Measurements from ENCODE around the gene SEMA5B.

The SEMA5B gene

DNA sequence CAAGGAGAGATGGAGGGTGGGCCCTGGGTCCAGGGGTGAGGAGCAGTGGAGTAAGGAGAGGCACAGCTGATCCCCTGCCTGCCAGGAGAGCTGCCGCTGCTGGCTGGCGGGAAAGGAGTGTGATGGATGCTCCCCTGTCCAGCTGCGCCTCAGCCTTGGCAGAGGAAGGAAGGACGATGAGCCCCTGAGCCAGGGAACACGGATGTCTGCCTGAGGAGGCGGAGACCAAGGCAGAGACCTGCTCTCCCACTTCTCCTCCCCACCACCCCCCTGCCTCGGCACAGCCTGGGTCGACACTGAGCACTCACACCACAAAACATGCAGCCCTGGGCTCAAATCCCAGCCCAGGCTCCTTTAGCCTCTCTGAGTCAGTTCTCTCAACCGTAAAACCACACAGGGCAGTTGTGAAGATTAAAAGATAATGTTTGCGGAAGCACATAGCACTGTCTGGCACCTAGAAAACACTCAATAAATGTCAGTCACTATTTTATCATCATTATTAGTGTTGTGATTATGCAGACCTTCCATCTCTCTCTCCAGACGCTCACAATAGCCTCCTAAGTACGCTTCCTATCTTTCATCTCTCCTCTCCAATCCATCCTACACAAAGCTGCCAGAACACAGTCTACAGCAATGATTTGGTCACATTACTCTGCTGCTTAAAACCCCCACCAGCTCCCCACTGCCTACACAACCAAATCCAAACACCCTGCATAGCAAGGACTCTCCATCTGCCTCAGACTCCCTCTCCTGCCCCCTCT, 52.2 kb downstream of the SEMA5B start:
- DNase-seq = peak in 7 of 51 donors; percentile 11 to 50 (median 14)

DNA sequence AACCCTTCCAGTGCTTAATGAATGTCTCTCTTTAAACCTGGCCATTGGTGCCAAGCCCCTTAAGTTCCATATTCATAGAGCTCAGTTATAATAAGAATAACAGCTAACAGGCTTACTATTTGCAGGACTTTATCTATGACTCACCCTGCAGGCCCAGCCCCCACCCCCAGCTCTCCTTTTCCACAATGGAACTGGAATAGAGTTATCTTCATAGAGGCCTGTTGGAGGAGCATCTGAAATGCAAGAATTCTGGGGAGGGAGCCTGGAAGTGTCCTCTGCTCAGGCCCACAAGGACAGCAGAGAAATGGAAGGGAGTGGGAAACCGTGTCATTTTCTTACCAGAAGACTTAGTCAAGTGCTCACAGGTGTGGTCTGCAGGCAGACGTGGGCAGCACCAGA, 52.8 kb downstream of the SEMA5B start:
- DNase-seq = peak in 3 of 51 donors; percentile 19 to 35 (median 22)

DNA sequence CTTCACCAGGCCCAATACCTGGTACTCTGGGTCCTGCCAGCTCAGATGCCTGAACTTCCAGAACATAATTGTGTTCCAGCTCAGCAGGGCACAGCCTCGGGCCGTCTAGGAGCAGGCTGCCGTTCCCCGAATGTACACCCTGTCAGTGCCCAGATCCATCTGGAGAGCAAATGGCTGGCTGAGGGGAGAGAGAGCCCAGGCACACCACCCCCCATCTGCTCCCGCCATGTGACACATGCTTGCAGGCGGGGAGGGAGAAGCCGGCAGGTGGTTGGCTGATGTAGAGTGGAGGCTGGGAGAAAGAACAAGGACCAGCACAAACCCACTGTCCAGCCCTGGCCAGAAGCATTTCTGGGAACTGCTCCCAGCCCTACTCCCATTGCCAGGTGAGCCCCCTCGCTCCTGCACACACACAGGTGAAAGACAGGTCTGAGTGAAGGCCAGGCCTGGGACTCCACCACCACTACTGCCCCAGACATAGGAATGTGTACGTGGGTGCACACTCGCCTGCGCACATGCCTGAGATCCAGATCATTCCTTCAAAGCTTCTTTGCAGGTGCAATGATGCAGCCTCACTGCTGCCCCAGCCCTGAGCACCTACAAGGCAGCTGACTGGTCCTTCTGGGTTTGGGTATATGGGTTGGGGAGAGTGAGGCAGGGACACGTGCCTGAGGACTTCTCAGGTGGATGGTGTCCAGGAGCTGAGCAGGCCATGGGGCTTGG, 53.5 kb downstream of the SEMA5B start:
- peak in 5 of 51 donors; percentile 10 to 20 (median 12) for DNase-seq

DNA sequence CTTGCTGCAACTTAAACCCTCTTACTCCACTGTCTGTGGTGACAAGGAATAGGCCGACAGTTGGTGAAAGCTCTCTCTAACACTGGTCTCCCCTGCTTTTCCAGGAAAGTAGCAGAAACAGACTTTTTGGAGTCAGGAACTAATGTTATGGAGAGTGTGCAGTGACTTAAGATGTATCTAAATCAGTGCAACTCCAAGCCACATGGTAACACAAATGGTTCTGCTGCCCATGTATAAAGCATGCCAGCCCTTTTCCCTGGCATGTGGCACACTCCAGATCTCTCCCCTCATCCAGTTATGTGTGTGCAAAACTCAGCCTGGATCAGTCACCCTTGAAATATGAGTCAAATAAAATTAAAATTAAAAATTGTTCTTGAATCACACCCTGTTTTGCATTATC, 55.4 kb downstream of the SEMA5B start:
- no peak for DNase-seq

DNA sequence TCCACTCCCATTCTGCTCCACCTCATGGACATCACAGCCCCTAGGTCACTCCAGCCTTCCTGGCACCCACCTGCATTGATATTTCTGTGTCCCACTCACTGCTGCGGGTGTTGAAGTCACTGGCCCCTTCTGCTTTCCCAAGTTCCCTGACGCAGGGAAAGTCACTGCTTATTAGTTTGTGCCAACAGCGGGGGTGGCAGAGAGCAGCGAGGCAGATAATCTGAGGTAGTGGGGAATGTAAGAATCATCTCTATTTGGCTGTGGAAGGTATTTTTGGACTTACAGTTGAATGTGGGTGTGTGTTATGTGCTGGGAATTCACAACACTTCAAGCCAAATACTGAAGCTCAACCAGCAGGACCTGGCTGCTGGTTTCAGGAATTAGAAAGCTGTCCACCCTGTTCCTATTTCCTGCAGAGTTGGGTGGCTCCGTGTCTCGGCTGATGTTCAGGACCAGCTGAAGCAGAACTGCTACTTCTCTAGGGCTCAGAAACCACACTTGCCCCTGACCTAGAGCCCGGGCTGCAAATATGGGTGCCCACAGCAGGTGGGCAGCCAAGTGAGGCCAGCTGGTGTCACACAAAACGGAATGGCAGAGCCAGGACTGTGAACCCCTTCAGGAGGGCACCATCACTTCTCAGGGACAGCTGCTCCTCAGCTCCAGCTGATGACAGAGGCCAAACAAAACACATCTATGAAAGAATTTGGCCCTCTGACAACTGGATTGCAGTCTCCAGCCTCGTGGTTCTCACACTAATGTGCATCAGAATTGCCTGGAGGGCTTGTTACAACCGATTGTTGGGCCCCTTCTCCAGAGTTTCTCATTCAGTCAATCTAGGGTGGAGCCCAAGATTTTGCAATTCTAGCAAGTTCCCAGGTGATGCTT, 57.7 kb downstream of the SEMA5B start:
- peak in 2 of 51 donors; percentile 13 to 22 for DNase-seq

DNA sequence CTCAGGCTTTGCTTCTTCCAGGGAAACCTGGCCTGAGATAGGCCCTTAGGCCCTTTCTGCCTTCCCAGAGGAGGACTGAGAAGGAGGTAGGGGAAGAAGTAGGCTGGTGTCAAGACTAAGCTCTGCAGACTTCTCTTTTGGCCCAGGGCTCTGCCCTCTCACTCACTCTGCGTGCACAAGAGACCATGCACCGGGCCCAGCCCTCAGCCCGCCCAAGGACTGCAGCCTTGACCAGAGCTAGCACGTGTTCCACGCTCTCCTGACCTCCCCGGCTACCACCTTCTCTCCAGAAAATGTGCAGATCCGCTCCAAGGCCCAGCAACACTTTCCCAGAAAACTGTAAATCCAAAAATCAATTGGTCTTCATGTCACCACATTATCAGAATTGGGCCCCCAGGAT, 59.8 kb downstream of the SEMA5B start:
- DNase-seq = no peak

DNA sequence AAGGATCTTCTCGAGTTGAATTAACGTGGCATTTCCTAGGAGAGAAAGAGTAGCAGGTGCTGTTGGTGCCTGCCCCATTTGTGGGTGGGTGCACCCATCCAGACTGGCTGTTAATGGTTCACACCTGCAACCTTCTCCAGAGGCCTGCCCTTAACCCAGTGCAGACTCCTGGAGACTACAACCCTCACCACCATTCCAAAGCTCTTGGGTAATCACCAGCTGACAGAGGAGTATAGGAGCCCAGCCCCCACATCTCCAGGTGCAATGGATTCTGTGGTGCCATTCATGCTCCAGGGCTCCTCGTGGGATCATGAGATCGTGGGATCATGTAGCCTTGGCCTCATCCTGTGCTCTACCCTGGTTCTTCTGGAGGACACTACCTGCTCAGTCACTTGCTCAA, 60.2 kb downstream of the SEMA5B start:
- DNase-seq = no peak

DNA sequence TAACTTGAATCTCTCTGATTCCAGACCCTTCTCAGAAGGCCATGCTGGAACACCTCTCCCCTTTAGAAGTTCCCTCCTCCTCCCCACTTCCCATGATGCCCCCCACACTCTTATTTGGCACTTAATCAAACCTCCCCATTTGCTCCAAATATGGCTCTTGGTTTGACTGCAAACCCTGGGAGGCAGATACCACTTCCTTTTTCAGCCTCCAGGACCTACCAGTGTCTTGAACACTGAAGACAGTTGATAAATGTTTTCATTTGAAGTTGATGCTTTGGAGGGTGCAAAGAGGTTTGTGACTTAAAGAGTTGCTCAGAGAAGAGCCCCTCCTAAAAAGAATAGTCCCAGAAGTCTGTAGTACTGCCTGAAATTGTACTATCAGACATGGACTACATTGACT, 61.5 kb downstream of the SEMA5B start:
- DNase-seq = no peak

DNA sequence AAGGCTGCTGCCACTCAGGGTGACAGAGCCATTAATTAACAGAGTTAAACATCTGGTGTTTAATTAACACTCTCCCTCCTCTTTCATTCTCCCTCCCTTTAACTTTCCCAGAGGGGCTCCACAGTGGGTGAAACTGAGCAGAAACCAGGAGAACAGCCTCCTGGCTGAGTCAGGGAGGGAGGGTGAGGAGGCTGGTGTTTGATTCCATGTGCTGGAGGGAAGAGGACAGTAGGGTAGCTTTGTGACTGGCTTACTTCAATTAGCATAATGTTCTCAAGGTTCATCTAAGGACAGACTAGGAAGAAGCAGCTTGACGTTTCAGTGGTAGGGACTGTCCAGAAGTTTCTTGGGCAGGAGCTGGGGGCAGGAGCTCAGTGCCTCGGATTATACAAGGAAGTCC, 62.8 kb downstream of the SEMA5B start:
- DNase-seq = no peak

DNA sequence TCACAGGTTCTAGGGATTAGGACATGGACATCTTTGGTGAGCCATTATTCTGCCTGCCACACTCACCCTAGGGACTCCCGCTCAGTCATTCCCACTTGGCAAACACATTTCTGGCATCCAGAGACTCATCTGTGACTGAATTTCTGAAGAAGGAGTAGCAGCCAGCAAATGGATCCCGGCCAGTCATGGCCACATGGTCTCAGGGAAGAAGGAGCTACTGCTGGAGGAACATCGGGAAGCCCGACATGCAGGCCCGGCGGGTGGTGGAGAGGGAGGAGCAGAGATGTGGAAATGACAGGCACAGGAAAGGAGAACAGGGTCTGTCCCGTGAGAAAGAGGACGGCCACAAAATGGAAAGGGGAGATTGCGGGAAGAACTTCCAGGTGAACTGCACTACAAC, 65.4 kb downstream of the SEMA5B start:
- DNase-seq = peak in 14 of 51 donors; percentile 8 to 58 (median 30)

DNA sequence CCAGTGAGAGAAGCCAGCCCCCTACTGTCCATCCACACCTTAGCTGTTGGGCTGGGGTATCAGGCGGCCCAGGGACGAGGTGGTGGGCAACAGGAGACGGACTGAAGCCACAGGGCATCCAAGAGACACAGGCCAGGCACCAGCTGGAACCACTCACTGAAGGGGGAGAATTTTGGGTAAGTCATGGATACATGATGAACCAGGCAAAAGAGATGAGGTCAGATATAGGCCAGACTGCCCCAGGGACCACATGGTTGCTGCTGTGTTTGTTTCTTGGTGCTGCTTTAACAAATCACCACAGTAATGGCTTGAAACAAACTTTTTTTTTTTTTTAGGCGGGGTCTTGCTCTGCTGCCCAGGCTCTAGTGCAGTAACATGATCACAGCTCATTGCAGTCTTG, 66.4 kb downstream of the SEMA5B start:
- DNase-seq = no peak

DNA sequence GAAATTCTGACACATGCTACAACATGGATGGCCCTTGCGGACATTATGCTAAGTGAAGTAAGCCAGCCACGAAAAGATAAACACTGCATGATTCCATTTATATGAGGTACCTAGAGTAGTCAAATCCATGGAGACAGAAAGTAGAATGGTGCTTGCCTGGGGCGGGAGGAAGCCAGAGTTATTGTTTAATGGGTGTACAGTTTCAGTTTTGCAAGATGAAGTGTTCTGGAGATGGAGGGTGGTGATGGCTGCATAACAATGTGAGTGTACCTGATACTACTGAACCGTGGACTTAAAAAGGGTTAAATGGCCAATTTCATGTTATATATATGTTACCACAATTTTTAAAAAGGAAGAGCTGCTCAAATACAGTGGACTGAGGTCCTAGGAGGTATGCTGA, 66.9 kb downstream of the SEMA5B start:
- no peak for DNase-seq

DNA sequence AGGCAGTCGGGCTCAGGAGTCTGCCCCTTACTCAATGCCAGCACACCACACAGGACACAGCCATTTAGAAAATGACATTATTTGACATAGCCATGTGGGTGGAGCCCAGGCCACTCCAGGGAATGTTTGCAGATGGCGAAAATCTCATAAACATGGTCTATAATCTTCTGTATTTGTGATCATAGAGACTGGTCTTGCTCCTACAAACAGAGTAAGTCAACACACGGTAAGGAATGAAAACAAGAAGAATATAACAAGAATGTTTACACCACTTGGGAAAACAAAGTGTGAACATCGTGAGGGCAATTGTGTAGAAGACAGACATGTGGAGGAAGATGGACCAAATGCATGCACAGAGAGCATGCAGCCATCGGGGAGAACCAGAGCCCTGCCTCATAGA, 68.2 kb downstream of the SEMA5B start:
- DNase-seq = no peak

DNA sequence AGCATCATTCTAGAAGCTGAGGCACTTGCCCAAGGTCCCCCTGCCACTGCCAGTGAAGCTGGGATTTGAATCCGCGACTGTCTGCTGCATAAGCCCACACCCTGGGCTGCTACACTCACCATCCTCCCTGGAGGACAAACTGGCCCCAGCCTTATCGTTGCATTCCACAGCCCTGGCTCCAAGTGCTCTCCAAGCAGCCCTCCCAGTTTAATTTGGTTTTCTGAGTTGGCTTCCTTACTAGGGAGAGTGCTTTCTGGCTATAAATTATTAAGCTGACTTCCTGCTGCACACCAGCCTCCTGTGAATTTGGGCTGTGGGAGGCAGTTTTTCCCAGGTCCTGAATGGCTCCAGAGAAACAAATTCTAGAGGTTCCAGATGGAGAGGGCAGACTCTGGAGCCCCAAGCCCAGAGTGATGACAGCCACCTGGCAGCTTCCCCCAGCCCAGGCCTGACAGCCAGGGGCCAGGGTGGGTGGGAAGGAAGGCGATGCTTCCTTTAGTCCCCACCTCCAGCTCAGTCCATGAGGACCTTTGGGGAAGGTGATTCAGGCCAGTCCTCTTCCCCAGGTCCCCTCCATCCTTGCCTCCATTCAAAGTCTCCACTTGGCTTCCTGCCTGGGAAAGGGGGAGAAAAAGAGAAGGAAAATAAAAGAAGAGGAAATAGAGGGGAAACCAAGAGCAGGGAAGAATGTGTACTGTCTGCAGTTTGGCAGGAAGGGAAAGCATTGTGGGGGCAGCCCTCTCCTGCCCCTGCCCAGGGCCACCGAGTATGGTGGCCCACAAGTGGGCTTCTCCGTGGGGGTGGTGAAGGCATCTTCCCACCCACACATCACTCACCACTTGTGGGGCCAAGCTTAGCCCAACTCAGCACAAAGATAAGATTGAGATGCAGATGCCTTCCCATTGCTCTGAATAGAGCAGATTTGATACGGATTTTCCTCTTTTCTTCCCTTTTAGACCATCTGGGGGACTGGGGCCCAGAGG, 69.6 kb downstream of the SEMA5B start:
- DNase-seq = no peak

DNA sequence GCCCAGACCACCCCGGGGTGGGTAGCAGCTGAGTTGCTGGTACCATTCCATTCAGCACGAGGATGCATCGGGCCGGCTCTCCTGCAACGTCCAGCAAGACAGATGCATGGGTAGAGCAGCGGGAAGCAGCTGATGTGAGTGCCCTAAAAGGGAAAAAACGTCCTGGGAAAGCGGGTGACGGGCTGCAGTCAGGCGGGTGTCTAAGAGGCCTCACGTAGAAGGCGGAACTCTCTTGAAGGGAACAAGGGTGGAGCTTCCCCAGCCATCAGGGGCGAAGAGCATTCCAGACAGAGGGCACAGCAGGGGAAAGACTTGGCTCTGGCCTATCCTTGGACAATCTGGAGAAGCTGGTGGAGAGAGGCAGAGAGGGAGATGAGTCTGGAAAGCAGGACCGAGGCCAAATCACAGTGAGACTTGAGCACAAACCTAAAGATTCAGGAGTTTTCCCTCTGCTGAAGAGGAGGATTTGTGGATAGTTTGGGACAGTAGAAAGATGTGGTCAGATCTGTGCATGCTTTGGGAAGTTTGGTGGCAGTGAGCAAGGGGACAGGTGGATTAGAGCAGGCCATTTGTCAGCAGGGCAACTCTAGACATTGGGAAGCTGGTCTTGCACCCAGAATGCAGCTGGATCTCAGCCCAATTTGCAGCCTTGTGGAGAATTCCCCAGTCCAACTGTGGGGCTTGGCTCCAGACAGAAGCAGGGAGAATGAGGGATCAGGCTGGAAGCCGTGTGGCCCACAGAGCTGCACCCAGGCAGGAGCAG, 70.7 kb downstream of the SEMA5B start:
- DNase-seq = no peak

DNA sequence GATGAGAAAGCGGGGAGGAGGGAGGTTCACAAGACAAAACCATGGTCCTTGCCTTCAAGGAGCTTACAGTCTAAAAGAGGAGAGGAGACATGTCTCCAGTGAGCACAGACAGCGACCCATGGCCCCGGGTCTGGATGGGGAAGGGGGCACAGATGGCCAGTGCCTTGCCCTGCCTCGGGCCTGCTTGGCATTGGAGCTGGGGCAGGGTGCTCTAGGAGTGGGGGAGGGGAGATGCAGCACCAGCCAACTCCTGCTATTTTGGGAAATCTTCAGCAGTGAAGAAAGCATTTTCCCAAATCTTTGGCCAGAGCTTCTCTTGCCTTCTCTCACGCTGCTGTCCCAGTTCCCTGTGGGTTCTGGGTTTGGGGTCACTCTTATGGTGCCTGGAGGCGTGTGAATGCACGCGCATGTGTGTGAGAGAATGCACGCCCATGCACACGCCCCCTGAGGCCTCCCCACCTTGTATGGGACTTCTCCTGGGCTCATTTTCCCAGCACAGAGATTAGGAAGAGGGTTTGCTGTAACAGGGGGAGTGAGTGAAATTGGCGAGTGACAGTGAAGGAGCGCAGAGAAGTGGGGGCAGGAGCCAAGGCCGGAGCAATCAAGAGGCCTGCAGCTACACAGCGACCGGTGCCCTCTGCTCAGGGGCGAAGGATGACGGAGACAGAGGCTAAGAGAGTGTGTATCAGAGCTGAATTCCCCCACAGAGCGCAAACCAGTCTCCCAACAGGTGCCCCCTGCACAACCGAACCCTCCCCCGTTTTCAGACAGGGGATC, 71.5 kb downstream of the SEMA5B start:
- no peak for DNase-seq

DNA sequence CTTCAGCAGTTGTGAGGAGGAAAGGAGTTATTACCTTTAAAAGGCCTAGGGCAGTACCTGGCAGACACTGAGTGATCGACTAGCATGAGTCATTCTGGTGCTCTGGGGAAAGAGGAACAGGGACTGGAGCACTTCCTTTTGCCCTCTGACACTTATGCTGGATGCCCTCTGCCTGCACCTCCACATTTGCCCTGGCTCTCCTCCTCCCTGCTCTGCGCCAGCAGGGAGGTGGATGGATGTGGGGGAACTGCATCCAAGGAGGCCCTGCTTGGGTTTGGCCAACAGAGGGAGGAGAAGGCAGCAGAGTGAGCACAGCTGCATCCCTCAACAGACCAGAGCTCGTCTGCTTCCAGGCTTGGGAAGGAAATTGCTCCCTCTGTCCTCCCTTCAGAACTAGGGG, 75.0 kb downstream of the SEMA5B start:
- no peak for DNase-seq

DNA sequence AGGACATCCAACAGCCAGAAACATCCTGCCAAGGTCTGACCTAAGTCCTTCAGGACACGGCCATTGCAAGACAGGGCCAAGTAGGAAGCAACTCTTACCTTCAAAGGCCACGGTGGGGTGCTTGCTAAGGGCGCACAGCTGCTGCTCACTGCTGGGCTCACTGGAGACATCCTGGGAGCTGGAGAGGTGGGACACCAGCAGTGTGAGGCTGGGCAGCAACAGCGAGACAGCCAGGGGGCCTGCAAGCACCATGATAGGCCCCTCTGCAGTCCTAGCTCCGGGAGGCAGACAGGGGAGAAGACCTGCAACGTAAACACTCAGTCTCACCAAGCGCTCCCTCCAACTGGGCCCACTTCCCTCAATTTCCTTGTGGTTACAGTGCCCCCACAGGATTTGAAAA, 79.2 kb downstream of the SEMA5B start:
- DNase-seq = no peak

DNA sequence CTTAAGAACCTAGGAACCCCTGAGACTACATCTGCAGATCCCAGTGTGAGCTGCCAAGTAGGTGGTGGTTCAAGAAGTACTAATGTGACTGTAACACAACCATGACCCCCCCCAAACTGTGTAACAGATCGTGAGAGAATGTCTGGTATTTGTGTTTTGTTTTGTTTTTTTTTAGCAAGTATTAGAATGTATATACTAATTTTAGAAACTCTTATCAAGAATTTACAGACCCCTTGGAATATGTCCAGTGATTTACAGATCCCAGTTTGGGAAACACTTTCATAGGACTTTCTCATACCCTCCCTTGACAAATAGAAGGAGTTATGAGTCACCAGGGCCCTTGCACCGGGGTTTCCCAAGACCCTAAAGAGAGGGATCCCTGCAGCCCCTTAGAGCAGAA, 79.8 kb downstream of the SEMA5B start:
- no peak for DNase-seq

All from hypothalamus (tissue), 51 donors.